ENCODE measurements around the gene LSMEM2. TPM values are rescaled to one million over a fixed set of nuclear protein-coding genes. Genes with fewer than 3 reads are reported as not detected.

LSMEM2 gene
- total RNA-seq, 1 donor from 2014 or later = not detected

DNA sequence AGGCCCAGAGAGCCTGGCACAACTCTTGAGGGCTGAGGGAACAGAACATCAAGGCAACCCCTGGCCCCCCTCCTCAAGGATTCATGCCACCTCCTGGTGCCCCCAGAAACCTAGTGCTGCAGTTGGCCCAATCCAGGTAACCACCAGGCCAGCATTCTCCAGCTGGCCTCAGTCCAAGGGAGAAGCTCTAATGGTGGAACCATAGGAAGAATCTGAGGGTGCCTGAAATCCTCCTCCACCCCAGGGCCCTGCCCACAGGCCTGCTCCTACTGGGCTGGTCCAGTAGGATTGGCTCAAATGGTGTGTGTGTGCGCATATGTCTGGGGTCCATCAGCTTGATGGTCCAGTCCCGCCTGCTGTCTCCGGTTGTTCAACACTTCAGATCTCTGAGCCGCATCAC is 35.9 kb downstream of the LSMEM2 start:
- TF ChIP-seq, protein P1, sequence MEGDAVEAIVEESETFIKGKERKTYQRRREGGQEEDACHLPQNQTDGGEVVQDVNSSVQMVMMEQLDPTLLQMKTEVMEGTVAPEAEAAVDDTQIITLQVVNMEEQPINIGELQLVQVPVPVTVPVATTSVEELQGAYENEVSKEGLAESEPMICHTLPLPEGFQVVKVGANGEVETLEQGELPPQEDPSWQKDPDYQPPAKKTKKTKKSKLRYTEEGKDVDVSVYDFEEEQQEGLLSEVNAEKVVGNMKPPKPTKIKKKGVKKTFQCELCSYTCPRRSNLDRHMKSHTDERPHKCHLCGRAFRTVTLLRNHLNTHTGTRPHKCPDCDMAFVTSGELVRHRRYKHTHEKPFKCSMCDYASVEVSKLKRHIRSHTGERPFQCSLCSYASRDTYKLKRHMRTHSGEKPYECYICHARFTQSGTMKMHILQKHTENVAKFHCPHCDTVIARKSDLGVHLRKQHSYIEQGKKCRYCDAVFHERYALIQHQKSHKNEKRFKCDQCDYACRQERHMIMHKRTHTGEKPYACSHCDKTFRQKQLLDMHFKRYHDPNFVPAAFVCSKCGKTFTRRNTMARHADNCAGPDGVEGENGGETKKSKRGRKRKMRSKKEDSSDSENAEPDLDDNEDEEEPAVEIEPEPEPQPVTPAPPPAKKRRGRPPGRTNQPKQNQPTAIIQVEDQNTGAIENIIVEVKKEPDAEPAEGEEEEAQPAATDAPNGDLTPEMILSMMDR (IDR thresholded peaks at IDR 0.05) = no peak
- TF ChIP-seq POLR2A (IDR thresholded peaks at IDR 0.05) (no peak), POLR2AphosphoS5 (IDR thresholded peaks at IDR 0.05; ENCODE audit: insufficient read depth in 1 of 2, low read depth in 1 of 2) (peak in 1 of 2 donors; percentile 4)
- no peak for DNase-seq (ENCODE audit: extremely low spot score in 2 of 2)
- peaks cover 0 to 12% of the 10 kb centered on the region in 2 donors for H3K36me3 ChIP-seq
- no peaks in the 10 kb centered on the region for H3K9me3 ChIP-seq
- H3K4me3 ChIP-seq = no peak overlapping the region
- H3K27me3 ChIP-seq = no peaks in the 10 kb centered on the region
- H3K4me1 ChIP-seq = peaks cover 59% of the 10 kb centered on the region
- intact Hi-C loops (cut with DNase I) = no loop called here
- peak overlapping the region; percentile 63 for H3K27ac ChIP-seq

DNA sequence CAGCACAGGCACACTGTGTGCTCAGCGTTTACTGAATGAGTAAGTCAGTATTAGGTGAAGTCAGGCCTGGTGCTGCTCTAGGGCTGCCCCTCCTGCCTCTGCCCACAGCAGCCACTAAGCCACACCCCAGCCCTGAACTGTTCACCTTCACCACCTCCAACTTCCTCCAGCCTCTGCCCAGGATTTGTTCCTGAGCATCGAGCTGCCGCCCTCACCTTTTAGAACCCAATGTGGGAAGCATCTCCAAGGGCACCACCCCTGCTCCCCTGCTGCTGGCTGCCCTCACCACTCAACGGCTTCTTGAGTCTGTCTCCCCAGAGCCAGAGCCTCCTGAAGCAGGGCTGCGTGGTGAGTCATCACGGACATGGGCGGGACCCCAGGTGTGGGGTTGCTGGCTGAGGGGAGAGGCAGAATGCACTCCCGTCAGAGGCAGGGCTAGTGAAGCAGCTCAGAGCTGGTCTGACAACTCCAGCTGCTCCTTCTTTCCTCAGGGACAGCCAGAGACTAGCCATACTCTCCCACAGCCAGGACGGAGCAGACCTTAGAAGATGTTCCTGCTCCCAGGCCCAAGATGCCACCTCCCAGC is 37.9 kb downstream of the LSMEM2 start:
- no peaks in the 10 kb centered on the region for H3K27me3 ChIP-seq
- no peak for DNase-seq (ENCODE audit: extremely low spot score in 2 of 2)
- no peak overlapping the region for H3K4me3 ChIP-seq
- H3K36me3 ChIP-seq = peaks cover 0 to 12% of the 10 kb centered on the region in 2 donors
- H3K27ac ChIP-seq = peak overlapping the region; percentile 74
- H3K9me3 ChIP-seq = no peaks in the 10 kb centered on the region
- intact Hi-C loops (cut with DNase I) = no loop called here
- TF ChIP-seq POLR2AphosphoS5 (IDR thresholded peaks at IDR 0.05; ENCODE audit: insufficient read depth in 1 of 2, low read depth in 1 of 2) = peak; percentile 61 to 73
- TF ChIP-seq, protein P1 (IDR thresholded peaks at IDR 0.05) = no peak
- peaks cover 69% of the 10 kb centered on the region for H3K4me1 ChIP-seq

DNA sequence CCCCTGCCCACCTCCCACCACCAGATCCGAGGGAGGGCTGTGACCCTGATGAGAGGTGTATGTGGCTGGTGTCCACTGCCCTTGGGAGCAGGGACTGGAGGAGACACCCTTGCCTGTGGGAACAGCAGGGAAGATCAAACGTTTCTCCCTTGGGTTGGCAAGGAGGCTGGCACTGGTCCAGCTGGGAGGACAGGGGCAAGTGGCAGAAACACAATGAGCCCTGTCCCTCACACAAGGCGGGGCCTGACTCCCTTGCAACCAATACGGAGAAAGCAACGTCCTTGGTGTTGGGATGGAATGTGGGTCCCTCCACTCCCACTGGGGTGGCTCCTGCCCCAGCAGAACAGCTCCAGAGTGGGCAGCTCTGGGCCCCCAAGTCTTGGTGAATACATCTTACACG is 38.4 kb downstream of the LSMEM2 start:
- intact Hi-C loops (cut with DNase I) = no loop called here
- TF ChIP-seq POLR2AphosphoS5 (IDR thresholded peaks at IDR 0.05; ENCODE audit: insufficient read depth in 1 of 2, low read depth in 1 of 2) (no peak), POLR2A (IDR thresholded peaks at IDR 0.05) (no peak)
- TF ChIP-seq, protein P1 (IDR thresholded peaks at IDR 0.05) = no peak
- Histone ChIP-seq H3K4me3 (peak overlapping the region in 1 of 2 donors; percentile 1), H3K27ac (peak overlapping the region; percentile 74), H3K9me3 (no peaks in the 10 kb centered on the region), H3K36me3 (peaks cover 0 to 12% of the 10 kb centered on the region in 2 donors), H3K27me3 (no peaks in the 10 kb centered on the region), H3K4me1 (peaks cover 75% of the 10 kb centered on the region)
- no peak for DNase-seq (ENCODE audit: extremely low spot score in 2 of 2)

DNA sequence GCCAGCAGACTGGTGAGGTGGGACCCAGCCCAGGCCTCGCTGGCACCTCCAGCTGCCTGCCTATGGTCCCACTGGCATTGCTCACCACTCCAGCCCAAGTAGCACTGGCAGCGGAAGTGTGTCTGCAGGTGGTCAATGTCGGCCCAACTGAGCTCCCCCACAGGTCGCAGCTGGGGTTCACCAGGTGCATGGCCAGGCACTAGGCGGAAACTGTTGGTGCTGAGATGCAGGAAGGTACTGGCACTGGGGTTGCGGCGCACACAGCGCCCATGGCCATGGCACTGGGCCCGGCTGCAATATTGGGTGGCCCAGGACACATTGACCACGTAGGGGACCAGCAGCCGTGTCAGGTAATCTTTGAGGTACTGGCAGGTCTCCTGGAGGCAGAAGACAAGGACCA is 39.3 kb downstream of the LSMEM2 start:
- no peak for DNase-seq (ENCODE audit: extremely low spot score in 2 of 2)
- TF ChIP-seq POLR2AphosphoS5 (IDR thresholded peaks at IDR 0.05; ENCODE audit: insufficient read depth in 1 of 2, low read depth in 1 of 2) (no peak), POLR2A (IDR thresholded peaks at IDR 0.05) (no peak)
- TF ChIP-seq, protein P1 (IDR thresholded peaks at IDR 0.05) = no peak
- intact Hi-C loops (cut with DNase I) = no loop called here
- Histone ChIP-seq H3K9me3 (no peaks in the 10 kb centered on the region), H3K27ac (peak overlapping the region; percentile 74), H3K27me3 (no peaks in the 10 kb centered on the region), H3K36me3 (peaks cover 0 to 12% of the 10 kb centered on the region in 2 donors), H3K4me3 (peak overlapping the region; percentile 13 to 72), H3K4me1 (peaks cover 79% of the 10 kb centered on the region)

DNA sequence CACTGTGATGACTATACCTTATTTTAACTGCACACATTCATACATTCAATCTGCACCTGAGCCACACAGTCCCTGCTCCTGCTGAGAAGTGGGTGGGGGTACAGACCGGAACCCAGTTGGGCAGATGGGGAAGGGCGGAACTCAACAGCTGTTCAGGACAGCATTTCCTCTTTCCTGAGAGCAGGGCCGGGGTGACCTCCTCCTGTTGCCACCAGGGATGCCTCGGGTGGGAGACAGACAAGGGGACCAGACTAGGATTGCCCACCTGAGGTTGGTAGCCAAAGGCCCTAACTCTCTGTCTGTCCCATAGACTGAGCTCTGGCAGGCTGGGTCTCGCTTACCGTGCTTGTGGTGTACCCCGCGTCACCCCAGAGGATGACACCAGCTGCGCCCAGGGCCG is 39.7 kb downstream of the LSMEM2 start:
- no peak for TF ChIP-seq POLR2A (IDR thresholded peaks at IDR 0.05)
- no peak for TF ChIP-seq POLR2AphosphoS5 (IDR thresholded peaks at IDR 0.05; ENCODE audit: insufficient read depth in 1 of 2, low read depth in 1 of 2)
- TF ChIP-seq, protein P1 (IDR thresholded peaks at IDR 0.05) = no peak
- intact Hi-C loops (cut with DNase I) = no loop called here
- no peaks in the 10 kb centered on the region for H3K9me3 ChIP-seq
- H3K4me1 ChIP-seq = peaks cover 78% of the 10 kb centered on the region
- peaks cover 0 to 12% of the 10 kb centered on the region in 2 donors for H3K36me3 ChIP-seq
- DNase-seq (ENCODE audit: extremely low spot score in 2 of 2) = no peak
- H3K27me3 ChIP-seq = no peaks in the 10 kb centered on the region
- peak overlapping the region; percentile 74 for H3K27ac ChIP-seq
- peak overlapping the region; percentile 13 to 72 for H3K4me3 ChIP-seq

Data from vagina (tissue), 2 donors.